ENCODE data around the gene NFASC. TPM values are rescaled to one million over a fixed set of nuclear protein-coding genes. Genes with fewer than 3 reads are reported as not detected.

Gene NFASC
- total and polyA plus RNA-seq, 9 of the 15 experiments (the other 6 are each of a cell fraction or from before 2014, with no cell fraction given) = 0.03 to 0.16 (median 0.06) TPM; not detected in 6

DNA sequence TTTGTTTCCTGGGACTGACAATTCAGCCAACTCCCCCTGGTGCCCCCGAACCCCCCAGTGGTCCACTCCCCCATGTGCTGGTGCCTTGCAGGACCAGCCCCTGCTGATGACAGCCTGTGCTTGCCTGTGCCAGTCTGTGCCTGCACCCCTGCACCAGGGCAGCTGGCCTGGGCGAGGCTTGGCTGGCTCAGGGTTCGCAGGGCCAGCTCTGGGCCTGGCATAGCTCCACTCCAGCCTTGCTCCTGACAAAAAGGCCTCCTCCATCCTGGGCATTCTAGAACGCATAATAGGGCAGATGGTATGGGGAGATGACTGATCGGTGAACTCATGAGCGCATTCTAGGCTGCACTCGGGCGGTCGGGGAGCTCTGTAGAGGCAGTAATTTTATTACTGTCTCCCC, 177.7 kb downstream of the NFASC start:
- H3K79me2 ChIP-seq (ENCODE audit: control insufficient read depth, insufficient read depth, low read length) = no peaks in the 10 kb centered on the region
- in situ Hi-C loops (cut with MboI) (no loop called here), intact Hi-C loops (cut with micrococcal nuclease) (no loop called here)
- H3K4me2 ChIP-seq (ENCODE audit: insufficient read depth, low read length) = no peak overlapping the region
- H2AFZ ChIP-seq (ENCODE audit: low read depth, low read length) = no peak overlapping the region
- H3K9ac ChIP-seq (ENCODE audit: insufficient read depth in 1 of 2, low read depth in 2 of 2, low read length in 2 of 2) = no peak overlapping the region
- no peak for DNase-seq (ENCODE audit: extremely low read depth in 1 of 4, low spot score in 3 of 4)
- no peak for ATAC-seq
- no TSS peak for BruUV-seq (replicated peaks)
- peaks cover 49 to 98% of the 10 kb centered on the region in 2 experiments; a peak in 4 of 5 replicates for H3K27me3 ChIP-seq (ENCODE audit: control insufficient read depth in 2 of 2, insufficient read depth in 2 of 2, low read length in 2 of 2)
- H4K20me1 ChIP-seq (replicated peaks; ENCODE audit: control insufficient read depth, insufficient read depth, low read length) = peaks cover 24% of the 10 kb centered on the region; the same call in 1 of the 2 replicates
- ChIA-PET POLR2A (interaction anchor here (0.6 to 1.2 kb wide), 6 partner anchors 13 to 882 kb away, joined by 3 to 4 read pairs (median 3); partner anchors contain the start of gene RBBP5), CTCF (ENCODE audit: low intra/inter-chr PET ratio) (no interaction called here)
- no peaks in the 10 kb centered on the region for H3K9me3 ChIP-seq (replicated peaks; ENCODE audit: control insufficient read depth, insufficient read depth, low read depth, low read length)
- FAIRE-seq = no peak
- H3K27ac ChIP-seq (ENCODE audit: extremely low read depth, low read depth, low read length) = no peak overlapping the region
- no peak overlapping the region for H3K4me3 ChIP-seq
- 0% methylated on average over 9 of the region's 9 CpGs for WGBS (ENCODE audit: insufficient coverage, low coverage, missing lambda C conversion rate)
- no peaks in the 10 kb centered on the region for H3K36me3 ChIP-seq (ENCODE audit: control insufficient read depth, insufficient read depth, low read length)
- peaks cover 0 to 2% of the 10 kb centered on the region in 2 experiments; a peak in 1 of 5 replicates for H3K4me1 ChIP-seq (replicated peaks in 1 of 2; ENCODE audit: control insufficient read depth in 2 of 2, insufficient read depth in 2 of 2, low read length in 2 of 2)
- no peaks in the 10 kb centered on the region for H3K9me1 ChIP-seq (ENCODE audit: control insufficient read depth, insufficient read depth, low read length)
- no peak for TF ChIP-seq SMARCB1 (IDR thresholded peaks at IDR 0.05; ENCODE audit: insufficient read length, low read depth)
- TF ChIP-seq, protein P1, sequence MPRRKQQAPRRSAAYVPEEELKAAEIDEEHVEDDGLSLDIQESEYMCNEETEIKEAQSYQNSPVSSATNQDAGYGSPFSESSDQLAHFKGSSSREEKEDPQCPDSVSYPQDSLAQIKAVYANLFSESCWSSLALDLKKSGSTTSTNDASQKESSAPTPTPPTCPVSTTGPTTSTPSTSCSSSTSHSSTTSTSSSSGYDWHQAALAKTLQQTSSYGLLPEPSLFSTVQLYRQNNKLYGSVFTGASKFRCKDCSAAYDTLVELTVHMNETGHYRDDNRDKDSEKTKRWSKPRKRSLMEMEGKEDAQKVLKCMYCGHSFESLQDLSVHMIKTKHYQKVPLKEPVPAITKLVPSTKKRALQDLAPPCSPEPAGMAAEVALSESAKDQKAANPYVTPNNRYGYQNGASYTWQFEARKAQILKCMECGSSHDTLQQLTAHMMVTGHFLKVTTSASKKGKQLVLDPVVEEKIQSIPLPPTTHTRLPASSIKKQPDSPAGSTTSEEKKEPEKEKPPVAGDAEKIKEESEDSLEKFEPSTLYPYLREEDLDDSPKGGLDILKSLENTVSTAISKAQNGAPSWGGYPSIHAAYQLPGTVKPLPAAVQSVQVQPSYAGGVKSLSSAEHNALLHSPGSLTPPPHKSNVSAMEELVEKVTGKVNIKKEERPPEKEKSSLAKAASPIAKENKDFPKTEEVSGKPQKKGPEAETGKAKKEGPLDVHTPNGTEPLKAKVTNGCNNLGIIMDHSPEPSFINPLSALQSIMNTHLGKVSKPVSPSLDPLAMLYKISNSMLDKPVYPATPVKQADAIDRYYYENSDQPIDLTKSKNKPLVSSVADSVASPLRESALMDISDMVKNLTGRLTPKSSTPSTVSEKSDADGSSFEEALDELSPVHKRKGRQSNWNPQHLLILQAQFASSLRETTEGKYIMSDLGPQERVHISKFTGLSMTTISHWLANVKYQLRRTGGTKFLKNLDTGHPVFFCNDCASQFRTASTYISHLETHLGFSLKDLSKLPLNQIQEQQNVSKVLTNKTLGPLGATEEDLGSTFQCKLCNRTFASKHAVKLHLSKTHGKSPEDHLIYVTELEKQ (CRISPR knock-in tag; IDR thresholded peaks at IDR 0.05) = no peak
- no peak for TF ChIP-seq ZNF764 (CRISPR knock-in tag; IDR thresholded peaks at IDR 0.05; ENCODE audit: low read depth)
- TF ChIP-seq, protein P2, sequence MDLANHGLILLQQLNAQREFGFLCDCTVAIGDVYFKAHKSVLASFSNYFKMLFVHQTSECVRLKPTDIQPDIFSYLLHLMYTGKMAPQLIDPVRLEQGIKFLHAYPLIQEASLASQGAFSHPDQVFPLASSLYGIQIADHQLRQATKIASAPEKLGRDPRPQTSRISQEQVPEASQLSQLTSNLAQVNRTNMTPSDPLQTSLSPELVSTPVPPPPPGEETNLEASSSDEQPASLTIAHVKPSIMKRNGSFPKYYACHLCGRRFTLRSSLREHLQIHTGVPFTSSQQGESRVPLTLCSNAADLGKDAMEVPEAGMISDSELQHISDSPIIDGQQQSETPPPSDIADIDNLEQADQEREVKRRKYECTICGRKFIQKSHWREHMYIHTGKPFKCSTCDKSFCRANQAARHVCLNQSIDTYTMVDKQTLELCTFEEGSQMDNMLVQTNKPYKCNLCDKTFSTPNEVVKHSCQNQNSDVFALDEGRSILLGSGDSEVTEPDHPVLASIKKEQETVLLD (IDR thresholded peaks at IDR 0.05) = no peak
- no peak for TF ChIP-seq SIRT6 (IDR thresholded peaks at IDR 0.05; ENCODE audit: low read depth, low read length)
- TF ChIP-seq GATAD2A (IDR thresholded peaks at IDR 0.05) = no peak
- TF ChIP-seq, protein P3, sequence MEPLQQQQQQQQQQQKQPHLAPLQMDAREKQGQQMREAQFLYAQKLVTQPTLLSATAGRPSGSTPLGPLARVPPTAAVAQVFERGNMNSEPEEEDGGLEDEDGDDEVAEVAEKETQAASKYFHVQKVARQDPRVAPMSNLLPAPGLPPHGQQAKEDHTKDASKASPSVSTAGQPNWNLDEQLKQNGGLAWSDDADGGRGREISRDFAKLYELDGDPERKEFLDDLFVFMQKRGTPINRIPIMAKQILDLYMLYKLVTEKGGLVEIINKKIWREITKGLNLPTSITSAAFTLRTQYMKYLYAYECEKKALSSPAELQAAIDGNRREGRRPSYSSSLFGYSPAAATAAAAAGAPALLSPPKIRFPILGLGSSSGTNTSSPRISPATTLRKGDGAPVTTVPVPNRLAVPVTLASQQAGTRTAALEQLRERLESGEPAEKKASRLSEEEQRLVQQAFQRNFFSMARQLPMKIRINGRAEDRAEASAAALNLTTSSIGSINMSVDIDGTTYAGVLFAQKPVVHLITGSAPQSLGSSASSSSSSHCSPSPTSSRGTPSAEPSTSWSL (CRISPR knock-in tag; IDR thresholded peaks at IDR 0.05; ENCODE audit: borderline replicate concordance) = no peak
- no peak for TF ChIP-seq KAT2B (IDR thresholded peaks at IDR 0.05; ENCODE audit: low read depth, low read length)
- no peak for TF ChIP-seq DIDO1 (tag; IDR thresholded peaks at IDR 0.05; ENCODE audit: low read depth)
- no peak for TF ChIP-seq NBN (IDR thresholded peaks at IDR 0.05; ENCODE audit: low read depth)
- TF ChIP-seq SETDB1 (IDR thresholded peaks at IDR 0.05; ENCODE audit: low read length) = no peak
- TF ChIP-seq ZNF717 (CRISPR knock-in tag; IDR thresholded peaks at IDR 0.05) = no peak
- TF ChIP-seq, protein P4, sequence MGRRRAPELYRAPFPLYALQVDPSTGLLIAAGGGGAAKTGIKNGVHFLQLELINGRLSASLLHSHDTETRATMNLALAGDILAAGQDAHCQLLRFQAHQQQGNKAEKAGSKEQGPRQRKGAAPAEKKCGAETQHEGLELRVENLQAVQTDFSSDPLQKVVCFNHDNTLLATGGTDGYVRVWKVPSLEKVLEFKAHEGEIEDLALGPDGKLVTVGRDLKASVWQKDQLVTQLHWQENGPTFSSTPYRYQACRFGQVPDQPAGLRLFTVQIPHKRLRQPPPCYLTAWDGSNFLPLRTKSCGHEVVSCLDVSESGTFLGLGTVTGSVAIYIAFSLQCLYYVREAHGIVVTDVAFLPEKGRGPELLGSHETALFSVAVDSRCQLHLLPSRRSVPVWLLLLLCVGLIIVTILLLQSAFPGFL (CRISPR knock-in tag; IDR thresholded peaks at IDR 0.05) = no peak
- TF ChIP-seq RBBP5 (IDR thresholded peaks at IDR 0.05; ENCODE audit: borderline replicate concordance, insufficient read depth, low read length, poor library complexity, severe bottlenecking) = no peak
- TF ChIP-seq NR1H2 (CRISPR knock-in tag; IDR thresholded peaks at IDR 0.05) = no peak
- TF ChIP-seq ZNF354B (CRISPR knock-in tag; IDR thresholded peaks at IDR 0.05) = no peak

All from K562 (cell line).